ENCODE results near the gene CRTC1. TPM values are rescaled to one million over a fixed set of nuclear protein-coding genes. Genes with fewer than 3 reads are reported as not detected.

The CRTC1 gene
- total and polyA plus RNA-seq, 9 of the 15 experiments (the other 6 are each of a cell fraction or from before 2014, with no cell fraction given) = 0.25 to 3.8 (median 1.2) TPM; not detected in 2

DNA sequence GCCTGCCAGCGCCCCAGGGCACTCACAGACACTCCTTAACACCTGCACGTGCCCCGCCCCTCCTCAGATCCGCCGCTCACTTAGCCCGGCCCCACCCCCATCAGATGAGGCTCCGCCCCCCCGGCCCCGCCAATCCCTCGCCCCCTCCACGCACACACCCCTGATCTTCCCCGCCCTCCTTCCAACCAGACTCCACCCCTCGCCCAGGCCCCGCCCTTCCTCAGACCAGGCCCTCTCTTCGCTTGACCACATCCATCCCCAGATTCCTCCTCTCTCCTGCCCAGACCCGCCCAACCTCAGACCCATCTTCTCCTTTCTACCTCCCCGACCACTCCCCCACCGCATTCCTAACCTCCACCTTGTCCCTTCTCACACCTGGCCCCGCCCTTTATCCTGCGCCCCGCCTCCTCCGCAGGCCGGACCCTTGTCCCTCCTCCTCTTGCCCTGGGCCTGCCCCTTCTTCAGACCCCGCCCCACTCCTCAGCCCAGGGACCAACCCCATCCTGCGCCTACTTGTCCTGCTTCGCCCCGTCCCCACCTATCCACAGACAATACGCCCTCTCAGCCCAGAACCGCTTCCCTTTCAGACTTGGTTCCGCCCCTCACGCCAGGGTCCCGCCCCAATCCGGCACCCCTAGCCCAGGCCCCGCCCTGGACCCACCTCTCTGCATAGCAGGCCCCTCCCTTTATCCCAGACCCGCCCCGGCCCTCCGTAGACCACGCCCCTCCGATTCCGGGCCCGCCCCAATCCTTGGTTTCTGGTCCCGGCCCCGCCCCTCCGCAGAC is 47.1 kb upstream of the CRTC1 start (continued):
- TF ChIP-seq, protein P1, sequence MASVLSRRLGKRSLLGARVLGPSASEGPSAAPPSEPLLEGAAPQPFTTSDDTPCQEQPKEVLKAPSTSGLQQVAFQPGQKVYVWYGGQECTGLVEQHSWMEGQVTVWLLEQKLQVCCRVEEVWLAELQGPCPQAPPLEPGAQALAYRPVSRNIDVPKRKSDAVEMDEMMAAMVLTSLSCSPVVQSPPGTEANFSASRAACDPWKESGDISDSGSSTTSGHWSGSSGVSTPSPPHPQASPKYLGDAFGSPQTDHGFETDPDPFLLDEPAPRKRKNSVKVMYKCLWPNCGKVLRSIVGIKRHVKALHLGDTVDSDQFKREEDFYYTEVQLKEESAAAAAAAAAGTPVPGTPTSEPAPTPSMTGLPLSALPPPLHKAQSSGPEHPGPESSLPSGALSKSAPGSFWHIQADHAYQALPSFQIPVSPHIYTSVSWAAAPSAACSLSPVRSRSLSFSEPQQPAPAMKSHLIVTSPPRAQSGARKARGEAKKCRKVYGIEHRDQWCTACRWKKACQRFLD (CRISPR knock-in tag; IDR thresholded peaks at IDR 0.05) = no peak
- TF ChIP-seq SIN3A (IDR thresholded peaks at IDR 0.05; ENCODE audit: borderline replicate concordance in 2 of 2, control insufficient read depth in 1 of 2, low read depth in 2 of 2, low read length in 2 of 2) (no peak), MAFF (IDR thresholded peaks at IDR 0.05; ENCODE audit: low read length) (no peak), GTF2E2 (tag; IDR thresholded peaks at IDR 0.05) (no peak), ATF7 (IDR thresholded peaks at IDR 0.05) (no peak), MXI1 (IDR thresholded peaks at IDR 0.05; ENCODE audit: low read depth, low read length) (no peak), NRF1 (conservative IDR thresholded peaks at IDR 0.05 in 1 of 2, IDR thresholded peaks at IDR 0.05 in 1 of 2) (peak; percentile 74 to 79; a peak in 3 of 4 replicates), PRMT5 (CRISPR knock-in tag; IDR thresholded peaks at IDR 0.05) (no peak), ZNF311 (CRISPR knock-in tag; IDR thresholded peaks at IDR 0.05) (no peak), RBM17 (IDR thresholded peaks at IDR 0.05; ENCODE audit: borderline replicate concordance, low read depth, low read length) (no peak), RCOR1 (IDR thresholded peaks at IDR 0.05; ENCODE audit: borderline replicate concordance in 1 of 2, low read depth in 2 of 2, low read length in 2 of 2) (no peak)
- TF ChIP-seq, protein P2, sequence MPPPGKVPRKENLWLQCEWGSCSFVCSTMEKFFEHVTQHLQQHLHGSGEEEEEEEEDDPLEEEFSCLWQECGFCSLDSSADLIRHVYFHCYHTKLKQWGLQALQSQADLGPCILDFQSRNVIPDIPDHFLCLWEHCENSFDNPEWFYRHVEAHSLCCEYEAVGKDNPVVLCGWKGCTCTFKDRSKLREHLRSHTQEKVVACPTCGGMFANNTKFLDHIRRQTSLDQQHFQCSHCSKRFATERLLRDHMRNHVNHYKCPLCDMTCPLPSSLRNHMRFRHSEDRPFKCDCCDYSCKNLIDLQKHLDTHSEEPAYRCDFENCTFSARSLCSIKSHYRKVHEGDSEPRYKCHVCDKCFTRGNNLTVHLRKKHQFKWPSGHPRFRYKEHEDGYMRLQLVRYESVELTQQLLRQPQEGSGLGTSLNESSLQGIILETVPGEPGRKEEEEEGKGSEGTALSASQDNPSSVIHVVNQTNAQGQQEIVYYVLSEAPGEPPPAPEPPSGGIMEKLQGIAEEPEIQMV (tag; conservative IDR thresholded peaks at IDR 0.05; ENCODE audit: low read depth) = no peak
- TF ChIP-seq, protein P3, sequence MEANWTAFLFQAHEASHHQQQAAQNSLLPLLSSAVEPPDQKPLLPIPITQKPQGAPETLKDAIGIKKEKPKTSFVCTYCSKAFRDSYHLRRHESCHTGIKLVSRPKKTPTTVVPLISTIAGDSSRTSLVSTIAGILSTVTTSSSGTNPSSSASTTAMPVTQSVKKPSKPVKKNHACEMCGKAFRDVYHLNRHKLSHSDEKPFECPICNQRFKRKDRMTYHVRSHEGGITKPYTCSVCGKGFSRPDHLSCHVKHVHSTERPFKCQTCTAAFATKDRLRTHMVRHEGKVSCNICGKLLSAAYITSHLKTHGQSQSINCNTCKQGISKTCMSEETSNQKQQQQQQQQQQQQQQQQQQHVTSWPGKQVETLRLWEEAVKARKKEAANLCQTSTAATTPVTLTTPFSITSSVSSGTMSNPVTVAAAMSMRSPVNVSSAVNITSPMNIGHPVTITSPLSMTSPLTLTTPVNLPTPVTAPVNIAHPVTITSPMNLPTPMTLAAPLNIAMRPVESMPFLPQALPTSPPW (CRISPR knock-in tag; IDR thresholded peaks at IDR 0.05) = 0 out of 2 replicates have a peak, but pooled peaks have one; percentile 77
- TF ChIP-seq, protein P4, sequence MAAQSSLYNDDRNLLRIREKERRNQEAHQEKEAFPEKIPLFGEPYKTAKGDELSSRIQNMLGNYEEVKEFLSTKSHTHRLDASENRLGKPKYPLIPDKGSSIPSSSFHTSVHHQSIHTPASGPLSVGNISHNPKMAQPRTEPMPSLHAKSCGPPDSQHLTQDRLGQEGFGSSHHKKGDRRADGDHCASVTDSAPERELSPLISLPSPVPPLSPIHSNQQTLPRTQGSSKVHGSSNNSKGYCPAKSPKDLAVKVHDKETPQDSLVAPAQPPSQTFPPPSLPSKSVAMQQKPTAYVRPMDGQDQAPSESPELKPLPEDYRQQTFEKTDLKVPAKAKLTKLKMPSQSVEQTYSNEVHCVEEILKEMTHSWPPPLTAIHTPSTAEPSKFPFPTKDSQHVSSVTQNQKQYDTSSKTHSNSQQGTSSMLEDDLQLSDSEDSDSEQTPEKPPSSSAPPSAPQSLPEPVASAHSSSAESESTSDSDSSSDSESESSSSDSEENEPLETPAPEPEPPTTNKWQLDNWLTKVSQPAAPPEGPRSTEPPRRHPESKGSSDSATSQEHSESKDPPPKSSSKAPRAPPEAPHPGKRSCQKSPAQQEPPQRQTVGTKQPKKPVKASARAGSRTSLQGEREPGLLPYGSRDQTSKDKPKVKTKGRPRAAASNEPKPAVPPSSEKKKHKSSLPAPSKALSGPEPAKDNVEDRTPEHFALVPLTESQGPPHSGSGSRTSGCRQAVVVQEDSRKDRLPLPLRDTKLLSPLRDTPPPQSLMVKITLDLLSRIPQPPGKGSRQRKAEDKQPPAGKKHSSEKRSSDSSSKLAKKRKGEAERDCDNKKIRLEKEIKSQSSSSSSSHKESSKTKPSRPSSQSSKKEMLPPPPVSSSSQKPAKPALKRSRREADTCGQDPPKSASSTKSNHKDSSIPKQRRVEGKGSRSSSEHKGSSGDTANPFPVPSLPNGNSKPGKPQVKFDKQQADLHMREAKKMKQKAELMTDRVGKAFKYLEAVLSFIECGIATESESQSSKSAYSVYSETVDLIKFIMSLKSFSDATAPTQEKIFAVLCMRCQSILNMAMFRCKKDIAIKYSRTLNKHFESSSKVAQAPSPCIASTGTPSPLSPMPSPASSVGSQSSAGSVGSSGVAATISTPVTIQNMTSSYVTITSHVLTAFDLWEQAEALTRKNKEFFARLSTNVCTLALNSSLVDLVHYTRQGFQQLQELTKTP (IDR thresholded peaks at IDR 0.05; ENCODE audit: low read depth in 1 of 2, partially characterized antibody in 2 of 2) = no peak
- TF ChIP-seq, protein P5, sequence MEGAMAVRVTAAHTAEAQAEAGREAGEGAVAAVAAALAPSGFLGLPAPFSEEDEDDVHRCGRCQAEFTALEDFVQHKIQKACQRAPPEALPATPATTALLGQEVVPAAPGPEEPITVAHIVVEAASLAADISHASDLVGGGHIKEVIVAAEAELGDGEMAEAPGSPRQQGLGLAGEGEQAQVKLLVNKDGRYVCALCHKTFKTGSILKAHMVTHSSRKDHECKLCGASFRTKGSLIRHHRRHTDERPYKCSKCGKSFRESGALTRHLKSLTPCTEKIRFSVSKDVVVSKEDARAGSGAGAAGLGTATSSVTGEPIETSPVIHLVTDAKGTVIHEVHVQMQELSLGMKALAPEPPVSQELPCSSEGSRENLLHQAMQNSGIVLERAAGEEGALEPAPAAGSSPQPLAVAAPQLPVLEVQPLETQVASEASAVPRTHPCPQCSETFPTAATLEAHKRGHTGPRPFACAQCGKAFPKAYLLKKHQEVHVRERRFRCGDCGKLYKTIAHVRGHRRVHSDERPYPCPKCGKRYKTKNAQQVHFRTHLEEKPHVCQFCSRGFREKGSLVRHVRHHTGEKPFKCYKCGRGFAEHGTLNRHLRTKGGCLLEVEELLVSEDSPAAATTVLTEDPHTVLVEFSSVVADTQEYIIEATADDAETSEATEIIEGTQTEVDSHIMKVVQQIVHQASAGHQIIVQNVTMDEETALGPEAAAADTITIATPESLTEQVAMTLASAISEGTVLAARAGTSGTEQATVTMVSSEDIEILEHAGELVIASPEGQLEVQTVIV (CRISPR knock-in tag; IDR thresholded peaks at IDR 0.05; ENCODE audit: borderline replicate concordance) = no peak

Measured in K562 (cell line).